A673 (cell line): Measurements from ENCODE around the gene AARS2. TPM values are rescaled to one million over a fixed set of nuclear protein-coding genes. Genes with fewer than 3 reads are reported as not detected.

ENCODE experiments used
- BruUV-seq: library from RNA; stranded (reverse); fragments of 400-500 nt; replicated peaks from 2 replicates; lab custom pipeline; 2021; lab: Mats Ljungman, UMichigan
- CTCF ChIA-PET: fragments of 300-600 bp; sonication (Branson Sonifier 250); formaldehyde crosslinking; loops from one replicate; lab custom pipeline; 2022; ENCODE audit warnings: antibody characterized with exemption; lab: Charles Lee
- POLR2A ChIA-PET: fragments of 300-600 bp; sonication (Branson Sonifier 250); formaldehyde crosslinking; loops from one replicate; lab custom pipeline; 2022; ENCODE audit warnings: antibody characterized with exemption; ENCODE audit not compliant: low non-redundant PET; lab: Charles Lee
- DNase-seq: peaks from one replicate; pipeline ENCODE4 v3.0.0-alpha.2; 2015; ENCODE audit warnings: low spot score
- H3K27ac ChIP-seq: fragments of 200-600 bp; sonication (generic); 2 replicates; pipeline ENCODE4 v1.5.1; 2016; ENCODE audit warnings: mixed run types, low read depth, mild to moderate bottlenecking, mixed read lengths, antibody characterized with exemption, low read length; ENCODE audit not compliant: poor library complexity, severe bottlenecking
- H3K27me3 ChIP-seq: fragments of 200-600 bp; sonication (generic); replicated peaks from 2 replicates; pipeline ENCODE4 v1.6.1; 2017; ENCODE audit warnings: mixed run types, low read depth, mild to moderate bottlenecking, mixed read lengths, antibody characterized with exemption, low read length; ENCODE audit not compliant: insufficient read depth, poor library complexity
- H3K36me3 ChIP-seq: fragments of 200-600 bp; sonication (generic); 2 replicates; pipeline ENCODE4 v1.6.1; 2016; ENCODE audit warnings: mixed run types, mild to moderate bottlenecking, mixed read lengths, antibody characterized with exemption, low read length; ENCODE audit not compliant: insufficient read depth, poor library complexity, severe bottlenecking
- H3K4me1 ChIP-seq: fragments of 200-600 bp; sonication (generic); 2 replicates; pipeline ENCODE4 v1.6.1; 2017; ENCODE audit warnings: mixed run types, mild to moderate bottlenecking, mixed read lengths, antibody characterized with exemption, low read length; ENCODE audit not compliant: insufficient read depth, poor library complexity, severe bottlenecking
- H3K4me3 ChIP-seq: fragments of 200-600 bp; sonication (generic); 2 replicates; pipeline ENCODE4 v1.5.1; 2016; ENCODE audit warnings: low read depth, mixed run types, mild to moderate bottlenecking, mixed read lengths, low read length; ENCODE audit not compliant: poor library complexity, severe bottlenecking
- H3K9me3 ChIP-seq: fragments of 200-600 bp; sonication (generic); 2 replicates; pipeline ENCODE4 v1.6.1; 2016; ENCODE audit warnings: mixed run types, low read depth, mild to moderate bottlenecking, mixed read lengths, antibody characterized with exemption, low read length; ENCODE audit not compliant: poor library complexity, severe bottlenecking
- EZH2 ChIP-seq: fragments of 200-600 bp; sonication (generic); IDR thresholded peaks from 2 replicates; pipeline ENCODE4 v1.6.1; 2017; ENCODE audit warnings: borderline replicate concordance, low read depth, mild to moderate bottlenecking, mixed read lengths, antibody characterized with exemption, low read length; ENCODE audit not compliant: poor library complexity, severe bottlenecking
- intact Hi-C: fragments of 100-400 bp; cut with micrococcal nuclease; formaldehyde crosslinking; loops from one replicate; pipeline ENCODE4 v1.10.0; 2022; ENCODE audit not compliant: unreplicated experiment
- total RNA-seq: library from RNA; stranded (reverse); gene quantifications from 2 replicates; pipeline ENCODE4 v1.2.3, GENCODE V29; 2021
- TF ChIP-seq, protein P1 (sequence below): fragments of 300-800, 200-600 bp; sonication (generic); conservative IDR thresholded peaks from 2 replicates; pipeline ENCODE4 v1.5.1; 2017; ENCODE audit warnings: low read depth, mild to moderate bottlenecking, antibody characterized with exemption, low read length, moderate library complexity, mixed read lengths

Gene AARS2
- total RNA-seq, 1 experiment from 2014 or later: 25.0 TPM

DNA sequence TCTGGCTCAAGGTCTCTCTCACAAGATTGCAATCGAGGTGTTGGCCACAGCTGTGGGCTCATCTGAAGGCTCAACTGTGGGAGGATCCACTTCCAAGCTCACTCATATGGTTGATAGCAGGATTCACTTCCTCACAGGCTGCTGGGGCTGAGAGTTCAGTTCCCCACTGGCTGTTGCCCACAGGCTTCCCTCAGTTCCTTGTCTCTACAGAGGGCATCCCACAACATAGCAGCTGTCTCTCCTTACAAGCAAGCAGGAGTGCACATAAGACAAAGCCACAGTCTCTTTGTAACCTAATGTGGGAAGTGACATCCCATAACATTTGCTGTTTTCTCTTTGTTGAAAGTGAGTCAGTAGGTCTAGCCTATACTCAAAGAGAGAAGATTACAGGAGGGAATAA lies 43.3 kb upstream of the AARS2 start:
- DNase-seq: no peak
- POLR2A ChIA-PET: no interaction called here
- Histone ChIP-seq H3K27ac (no peak overlapping the region), H3K4me1 (no peaks in the 10 kb centered on the region), H3K36me3 (no peaks in the 10 kb centered on the region), H3K27me3 (no peaks in the 10 kb centered on the region), H3K4me3 (no peak overlapping the region), H3K9me3 (no peaks in the 10 kb centered on the region)
- CTCF ChIA-PET: no interaction called here
- intact Hi-C loops: no loop called here
- no TSS peak for BruUV-seq
- TF ChIP-seq, protein P1, sequence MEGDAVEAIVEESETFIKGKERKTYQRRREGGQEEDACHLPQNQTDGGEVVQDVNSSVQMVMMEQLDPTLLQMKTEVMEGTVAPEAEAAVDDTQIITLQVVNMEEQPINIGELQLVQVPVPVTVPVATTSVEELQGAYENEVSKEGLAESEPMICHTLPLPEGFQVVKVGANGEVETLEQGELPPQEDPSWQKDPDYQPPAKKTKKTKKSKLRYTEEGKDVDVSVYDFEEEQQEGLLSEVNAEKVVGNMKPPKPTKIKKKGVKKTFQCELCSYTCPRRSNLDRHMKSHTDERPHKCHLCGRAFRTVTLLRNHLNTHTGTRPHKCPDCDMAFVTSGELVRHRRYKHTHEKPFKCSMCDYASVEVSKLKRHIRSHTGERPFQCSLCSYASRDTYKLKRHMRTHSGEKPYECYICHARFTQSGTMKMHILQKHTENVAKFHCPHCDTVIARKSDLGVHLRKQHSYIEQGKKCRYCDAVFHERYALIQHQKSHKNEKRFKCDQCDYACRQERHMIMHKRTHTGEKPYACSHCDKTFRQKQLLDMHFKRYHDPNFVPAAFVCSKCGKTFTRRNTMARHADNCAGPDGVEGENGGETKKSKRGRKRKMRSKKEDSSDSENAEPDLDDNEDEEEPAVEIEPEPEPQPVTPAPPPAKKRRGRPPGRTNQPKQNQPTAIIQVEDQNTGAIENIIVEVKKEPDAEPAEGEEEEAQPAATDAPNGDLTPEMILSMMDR: no peak
- no peak for TF ChIP-seq EZH2

DNA sequence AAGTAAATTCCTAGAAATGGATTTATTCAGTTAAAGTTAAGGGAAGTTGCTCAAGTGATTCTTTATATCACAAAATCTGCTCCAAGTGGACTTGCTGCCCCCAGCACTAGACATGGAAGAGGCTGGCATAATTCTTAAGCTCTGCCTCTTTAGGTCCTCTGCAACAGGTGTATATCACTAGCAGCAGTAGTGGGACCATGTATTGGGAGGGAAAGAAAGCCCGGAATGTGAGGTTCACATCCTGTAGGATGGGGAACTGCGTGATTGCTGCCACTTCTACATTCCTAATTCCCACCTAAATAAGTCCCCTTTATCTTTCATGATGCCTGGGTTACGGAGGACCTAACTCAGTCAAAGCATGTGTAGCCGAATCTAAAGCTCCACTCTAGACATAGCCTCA lies 42.5 kb upstream of the AARS2 start:
- BruUV-seq: no TSS peak
- Histone ChIP-seq H3K9me3 (no peaks in the 10 kb centered on the region), H3K27me3 (no peaks in the 10 kb centered on the region), H3K27ac (no peak overlapping the region), H3K4me1 (no peaks in the 10 kb centered on the region), H3K36me3 (no peaks in the 10 kb centered on the region), H3K4me3 (no peak overlapping the region)
- POLR2A ChIA-PET: no interaction called here
- CTCF ChIA-PET: no interaction called here
- no peak for DNase-seq
- no peak for TF ChIP-seq EZH2
- TF ChIP-seq, protein P1: no peak
- intact Hi-C loops: no loop called here

DNA sequence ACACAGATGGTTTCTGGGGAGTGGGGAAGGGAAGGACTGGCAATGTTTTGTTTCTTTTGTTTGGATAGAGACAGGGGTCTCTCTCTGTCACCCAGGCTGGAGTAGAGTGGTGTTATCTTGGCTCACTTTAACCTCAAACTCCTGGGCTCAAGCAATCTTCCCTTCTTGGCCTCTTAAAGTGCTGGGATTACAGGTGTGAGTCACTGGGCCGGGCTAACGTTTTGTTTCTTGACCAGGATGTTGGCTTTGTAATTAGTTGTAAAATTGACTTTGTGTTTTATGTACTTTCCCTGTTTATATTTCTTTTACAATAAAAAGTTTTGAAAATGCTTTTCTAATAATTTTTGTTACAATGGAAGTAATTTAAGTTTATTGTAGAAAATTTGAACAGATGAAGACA lies 40.2 kb upstream of the AARS2 start:
- no peaks in the 10 kb centered on the region for H3K36me3 ChIP-seq
- no TSS peak for BruUV-seq
- no peaks in the 10 kb centered on the region for H3K9me3 ChIP-seq
- ChIA-PET POLR2A (no interaction called here), CTCF (no interaction called here)
- no peak overlapping the region for H3K4me3 ChIP-seq
- H3K27me3 ChIP-seq: no peaks in the 10 kb centered on the region
- intact Hi-C loops: no loop called here
- no peaks in the 10 kb centered on the region for H3K4me1 ChIP-seq
- no peak for DNase-seq
- H3K27ac ChIP-seq: no peak overlapping the region
- no peak for TF ChIP-seq EZH2
- TF ChIP-seq, protein P1: no peak
